Prostate gland (tissue), 2 donors: ENCODE results near the gene BMP7. TPM values are rescaled to one million over a fixed set of nuclear protein-coding genes. Genes with fewer than 3 reads are reported as not detected.

Experiments used
- DNase-seq: peaks from one replicate; pipeline ENCODE4 v3.0.0-alpha.2; 2019; ENCODE audit warnings: low spot score
- H3K27ac ChIP-seq, 2 donors: fragments of 200-600 bp; sonication (generic); 2 replicates each; pipeline ENCODE4 v1.5.1; 2017 to 2019
- H3K27me3 ChIP-seq: fragments of 200-600 bp; sonication (generic); replicated peaks from 2 replicates; pipeline ENCODE4 v1.5.1; 2019; ENCODE audit not compliant: insufficient read depth
- H3K36me3 ChIP-seq, 2 donors: fragments of 200-600 bp; sonication (generic); 1 replicate in 1 of 2; 2 replicates in 1 of 2; pipeline versions ENCODE4 v1.5.1 to v1.8.1; 2017 to 2019
- H3K4me1 ChIP-seq: fragments of 200-600 bp; sonication (generic); replicated peaks from 2 replicates; pipeline ENCODE4 v1.5.1; 2019
- H3K4me3 ChIP-seq, 2 donors: fragments of 200-600 bp; sonication (generic); 2 replicates each; pipeline ENCODE4 v1.5.1; 2017 to 2019
- H3K9me3 ChIP-seq: fragments of 200-600 bp; sonication (generic); 2 replicates; pipeline ENCODE4 v1.5.1; 2017
- POLR2A ChIP-seq: fragments of 450-650 bp; IDR thresholded peaks from one replicate; pipeline ENCODE4 v1.6.1; 2016; ENCODE audit warnings: antibody characterized with exemption, mild to moderate bottlenecking
- POLR2AphosphoS5 ChIP-seq: sonication (generic); formaldehyde crosslinking; IDR thresholded peaks from one replicate; pipeline ENCODE4 v1.6.1; 2017; ENCODE audit warnings: antibody characterized with exemption
- WGBS: methylation state at CpG from one replicate; pipeline ENCODE4 v1.1.5; 2018; 5-methylcytosine and 5-hydroxymethylcytosine counted together
- intact Hi-C: fragments of 100-400 bp; cut with DNase I; formaldehyde crosslinking; loops from one replicate; pipeline ENCODE4 v1.14.2; 2022
- total RNA-seq, 2 donors: library from RNA; depleted of rRNA; stranded (reverse); fragments of >200 nt; gene quantifications; one replicate each; pipeline ENCODE4 v1.1.0, GENCODE V29; 2016
- TF ChIP-seq, protein P1 (sequence below), 4 experiments: fragments of 200-600 bp in 2 of 4; fragments of 450-650 bp in 2 of 4; sonication (generic) in 2 of 4; IDR thresholded peaks; 1 replicate in 3 of 4; 2 replicates in 1 of 4; pipeline ENCODE4 v1.5.1; 2016 to 2019; ENCODE audit warnings: antibody characterized with exemption in 4 of 4, mild to moderate bottlenecking in 2 of 4, moderate library complexity in 2 of 4

Gene BMP7
- total RNA-seq, 2 donors from 2014 or later, result 10.5 to 16.8 TPM

DNA sequence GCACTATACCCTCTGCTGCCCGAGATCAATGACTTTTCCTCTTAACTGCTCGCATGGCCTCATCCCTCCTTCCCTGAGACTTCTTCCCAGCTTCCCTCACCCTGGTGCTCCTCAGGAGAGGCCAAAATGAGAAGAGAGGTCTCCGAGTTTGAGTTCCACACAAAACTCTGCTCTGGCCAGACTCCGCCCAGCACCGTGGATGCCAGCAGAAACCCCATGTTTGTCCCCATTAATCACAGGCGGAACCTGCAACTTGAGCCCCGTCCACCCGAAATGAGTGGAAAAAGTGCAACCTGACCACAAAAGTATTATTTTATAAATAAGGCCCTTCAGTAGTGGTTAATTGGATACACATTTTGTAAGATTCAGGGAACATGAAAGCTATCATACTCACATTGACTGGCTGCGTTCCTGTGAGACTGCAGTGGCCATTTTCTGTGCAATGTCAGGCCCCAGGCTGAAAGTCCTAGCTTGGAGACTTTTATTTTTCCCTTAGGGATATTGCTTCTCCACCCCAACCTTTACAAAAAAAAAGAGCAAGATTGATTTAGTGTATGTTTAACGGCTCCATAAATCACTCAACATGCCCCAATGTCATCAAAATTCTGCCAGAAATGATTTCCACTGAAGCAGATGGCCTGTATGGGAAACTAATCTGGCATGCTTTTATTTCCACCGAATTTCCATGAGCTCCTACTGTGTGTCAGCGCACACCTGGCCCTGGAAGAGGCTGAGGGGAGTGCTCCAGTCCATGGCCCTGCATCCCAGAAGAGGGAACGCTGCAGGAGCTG lies 134.6 kb downstream of the BMP7 start:
- Histone ChIP-seq H3K4me3 (no peak overlapping the region), H3K36me3 (no peaks in the 10 kb centered on the region), H3K9me3 (no peaks in the 10 kb centered on the region), H3K27ac (no peak overlapping the region), H3K4me1 (no peaks in the 10 kb centered on the region), H3K27me3 (no peaks in the 10 kb centered on the region)
- no peak for DNase-seq
- TF ChIP-seq POLR2A, result no peak
- no peak for TF ChIP-seq POLR2AphosphoS5
- TF ChIP-seq, protein P1, sequence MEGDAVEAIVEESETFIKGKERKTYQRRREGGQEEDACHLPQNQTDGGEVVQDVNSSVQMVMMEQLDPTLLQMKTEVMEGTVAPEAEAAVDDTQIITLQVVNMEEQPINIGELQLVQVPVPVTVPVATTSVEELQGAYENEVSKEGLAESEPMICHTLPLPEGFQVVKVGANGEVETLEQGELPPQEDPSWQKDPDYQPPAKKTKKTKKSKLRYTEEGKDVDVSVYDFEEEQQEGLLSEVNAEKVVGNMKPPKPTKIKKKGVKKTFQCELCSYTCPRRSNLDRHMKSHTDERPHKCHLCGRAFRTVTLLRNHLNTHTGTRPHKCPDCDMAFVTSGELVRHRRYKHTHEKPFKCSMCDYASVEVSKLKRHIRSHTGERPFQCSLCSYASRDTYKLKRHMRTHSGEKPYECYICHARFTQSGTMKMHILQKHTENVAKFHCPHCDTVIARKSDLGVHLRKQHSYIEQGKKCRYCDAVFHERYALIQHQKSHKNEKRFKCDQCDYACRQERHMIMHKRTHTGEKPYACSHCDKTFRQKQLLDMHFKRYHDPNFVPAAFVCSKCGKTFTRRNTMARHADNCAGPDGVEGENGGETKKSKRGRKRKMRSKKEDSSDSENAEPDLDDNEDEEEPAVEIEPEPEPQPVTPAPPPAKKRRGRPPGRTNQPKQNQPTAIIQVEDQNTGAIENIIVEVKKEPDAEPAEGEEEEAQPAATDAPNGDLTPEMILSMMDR (IDR thresholded peaks at IDR 0.05), result no peak
- intact Hi-C loops, result no loop called here
- WGBS, result 82% methylated on average over 13 of the region's 13 CpGs

DNA sequence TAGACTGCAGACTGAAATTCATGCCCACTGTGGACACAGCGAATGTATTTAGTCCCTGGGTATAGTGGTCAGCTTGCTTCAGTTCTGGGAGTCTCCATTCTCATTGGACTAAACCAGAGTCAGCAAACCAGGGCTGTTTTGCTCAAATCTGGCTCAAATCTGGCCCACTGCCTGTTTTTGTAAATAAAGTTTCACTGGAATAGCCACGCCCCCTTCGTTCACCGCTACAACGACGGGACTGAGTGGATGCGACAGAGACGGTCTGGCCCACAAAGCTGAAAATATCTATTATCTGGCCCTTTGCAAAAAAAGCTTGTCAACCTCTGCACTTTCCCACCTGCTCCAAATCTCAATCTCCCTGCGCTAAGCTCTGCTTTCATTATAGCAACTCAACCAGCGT lies 135.4 kb downstream of the BMP7 start:
- 81% methylated on average over 10 of the region's 10 CpGs for WGBS
- no peaks in the 10 kb centered on the region for H3K36me3 ChIP-seq
- intact Hi-C loops, result no loop called here
- DNase-seq, result no peak
- H3K9me3 ChIP-seq, result no peaks in the 10 kb centered on the region
- H3K27ac ChIP-seq, result no peak overlapping the region
- no peaks in the 10 kb centered on the region for H3K4me1 ChIP-seq
- H3K27me3 ChIP-seq, result no peaks in the 10 kb centered on the region
- TF ChIP-seq POLR2AphosphoS5 (no peak), POLR2A (no peak)
- TF ChIP-seq, protein P1 (IDR thresholded peaks at IDR 0.05), result no peak
- H3K4me3 ChIP-seq, result no peak overlapping the region

DNA sequence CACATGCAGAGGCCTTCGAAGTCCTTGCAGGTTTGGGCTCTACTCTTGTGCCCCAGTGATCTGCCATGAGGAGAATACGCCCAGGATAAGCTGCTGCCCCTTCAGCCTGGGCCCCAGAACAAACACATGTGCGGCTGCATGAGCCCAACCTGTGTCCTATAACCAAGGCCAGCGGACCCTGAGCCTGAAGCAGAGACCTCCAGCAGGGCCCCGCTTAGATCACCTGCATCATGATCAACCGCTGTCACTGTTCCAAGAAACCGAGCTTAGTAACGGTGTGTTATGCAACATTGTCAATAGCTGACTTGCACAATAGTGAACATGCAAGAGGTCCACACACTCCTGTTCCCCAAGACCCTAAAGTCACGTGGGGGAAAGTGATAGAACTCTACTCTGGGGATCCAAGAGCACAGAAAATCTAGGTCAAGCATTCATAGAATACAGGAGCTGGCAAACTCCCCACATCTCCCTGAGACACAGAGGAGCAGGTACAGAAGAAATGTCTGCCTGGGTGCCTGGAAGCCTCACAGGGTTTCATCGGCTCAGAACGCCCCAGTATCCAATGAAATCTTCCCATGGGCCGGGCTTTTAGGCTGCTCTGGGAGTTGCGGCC lies 136.2 kb downstream of the BMP7 start:
- intact Hi-C loops, result no loop called here
- 86% methylated on average over 13 of the region's 13 CpGs for WGBS

DNA sequence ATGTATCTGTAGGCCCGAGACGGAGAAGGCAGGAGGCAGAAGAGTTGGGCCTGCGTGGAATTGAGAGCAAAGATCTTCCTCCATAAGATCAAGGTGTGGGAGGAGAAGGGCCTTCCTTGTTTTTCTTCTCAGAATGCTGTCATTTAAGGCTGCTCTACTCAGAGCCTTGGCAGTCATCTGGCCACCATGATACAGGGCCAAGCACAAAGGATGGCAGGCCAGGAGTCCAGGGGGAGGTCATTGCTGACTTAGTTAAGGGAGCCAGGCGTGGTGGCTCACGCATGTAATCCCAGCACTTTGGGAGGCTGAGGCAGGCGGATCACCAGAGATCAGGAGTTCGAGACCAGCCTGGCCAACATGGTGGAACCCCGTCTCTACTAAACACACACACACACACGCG lies 137.1 kb downstream of the BMP7 start:
- Histone ChIP-seq H3K36me3 (no peaks in the 10 kb centered on the region), H3K27me3 (no peaks in the 10 kb centered on the region), H3K27ac (no peak overlapping the region), H3K9me3 (no peaks in the 10 kb centered on the region), H3K4me1 (no peaks in the 10 kb centered on the region), H3K4me3 (no peak overlapping the region)
- intact Hi-C loops, result no loop called here
- TF ChIP-seq, protein P1 (IDR thresholded peaks at IDR 0.05), result no peak
- TF ChIP-seq POLR2A (no peak), POLR2AphosphoS5 (no peak)
- no peak for DNase-seq
- WGBS, result 98% methylated on average over 10 of the region's 10 CpGs

More for the DNA sequence above, 136.2 kb downstream of the BMP7 start:
- no peak for DNase-seq
- H3K4me3 ChIP-seq, result no peak overlapping the region
- no peak for TF ChIP-seq POLR2AphosphoS5
- TF ChIP-seq, protein P1 (IDR thresholded peaks at IDR 0.05), result no peak
- no peak for TF ChIP-seq POLR2A
- no peaks in the 10 kb centered on the region for H3K9me3 ChIP-seq
- no peak overlapping the region for H3K27ac ChIP-seq
- no peaks in the 10 kb centered on the region for H3K36me3 ChIP-seq
- no peaks in the 10 kb centered on the region for H3K4me1 ChIP-seq
- no peaks in the 10 kb centered on the region for H3K27me3 ChIP-seq
